OCI-LY1 (cell line): Measurements from ENCODE around the gene MXD4.
"Not testable (repeated sequence)": the region's sequence is repeated elsewhere in the genome, so short reads cannot be mapped to it uniquely, and the experiment has no call there.

Experiments
- EZH2 ChIP-seq: fragments of 200-600 bp; sonication (generic), shearing (Covaris generic); IDR thresholded peaks from 2 replicates; pipeline ENCODE4 v1.8.0; 2017; ENCODE audit warnings: borderline replicate concordance, mixed run types, mild to moderate bottlenecking, antibody characterized with exemption, low read length, moderate library complexity, mixed read lengths
- TF ChIP-seq, protein P1 (sequence below): fragments of 200-600 bp; sonication (generic), shearing (Covaris generic); IDR thresholded peaks from 2 replicates; pipeline ENCODE4 v1.5.1; 2017; ENCODE audit warnings: mild to moderate bottlenecking, antibody characterized with exemption, low read length, moderate library complexity, mixed read lengths

DNA sequence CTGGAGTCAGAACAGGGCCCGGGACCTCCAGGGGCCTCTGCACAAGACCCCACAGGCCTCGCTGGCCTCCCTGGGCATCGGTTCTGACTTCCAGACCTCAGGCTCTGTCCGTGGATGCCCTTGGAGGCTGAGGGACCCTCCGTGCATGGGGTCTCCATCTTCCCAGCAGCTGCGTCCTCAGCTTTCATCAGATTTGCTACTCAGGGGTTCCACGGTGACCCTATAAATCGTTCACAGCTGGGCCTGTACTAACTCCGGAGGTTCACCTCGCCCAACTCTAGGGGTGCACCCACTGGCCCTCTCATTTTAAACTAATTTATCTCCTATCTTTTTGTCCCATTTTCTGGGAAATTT lies 13.1 kb upstream of the MXD4 start:
- TF ChIP-seq, protein P1, sequence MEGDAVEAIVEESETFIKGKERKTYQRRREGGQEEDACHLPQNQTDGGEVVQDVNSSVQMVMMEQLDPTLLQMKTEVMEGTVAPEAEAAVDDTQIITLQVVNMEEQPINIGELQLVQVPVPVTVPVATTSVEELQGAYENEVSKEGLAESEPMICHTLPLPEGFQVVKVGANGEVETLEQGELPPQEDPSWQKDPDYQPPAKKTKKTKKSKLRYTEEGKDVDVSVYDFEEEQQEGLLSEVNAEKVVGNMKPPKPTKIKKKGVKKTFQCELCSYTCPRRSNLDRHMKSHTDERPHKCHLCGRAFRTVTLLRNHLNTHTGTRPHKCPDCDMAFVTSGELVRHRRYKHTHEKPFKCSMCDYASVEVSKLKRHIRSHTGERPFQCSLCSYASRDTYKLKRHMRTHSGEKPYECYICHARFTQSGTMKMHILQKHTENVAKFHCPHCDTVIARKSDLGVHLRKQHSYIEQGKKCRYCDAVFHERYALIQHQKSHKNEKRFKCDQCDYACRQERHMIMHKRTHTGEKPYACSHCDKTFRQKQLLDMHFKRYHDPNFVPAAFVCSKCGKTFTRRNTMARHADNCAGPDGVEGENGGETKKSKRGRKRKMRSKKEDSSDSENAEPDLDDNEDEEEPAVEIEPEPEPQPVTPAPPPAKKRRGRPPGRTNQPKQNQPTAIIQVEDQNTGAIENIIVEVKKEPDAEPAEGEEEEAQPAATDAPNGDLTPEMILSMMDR = not testable (repeated sequence)
- not testable (repeated sequence) for TF ChIP-seq EZH2
